Kidney (tissue), 14 donors: ENCODE data around the gene FPGS. TPM values are rescaled to one million over a fixed set of nuclear protein-coding genes. Genes with fewer than 3 reads are reported as not detected.

Source experiments
- DNase-seq, 5 donors: peaks; one replicate each; pipeline ENCODE4 v3.0.0-alpha.2; 2013 to 2020
- FAIRE-seq: peaks from 2 replicates; lab custom pipeline; 2012; peaks lifted over from hg19 to GRCh38; lab: Jason Lieb, UNC
- H3K27ac ChIP-seq, 2 donors: one replicate each; pipeline ENCODE4 v1.7.0; 2013; ENCODE audit warnings: low read depth in 2 of 2, low read length in 2 of 2, inconsistent platforms in 1 of 2
- H3K27me3 ChIP-seq: one replicate; pipeline ENCODE4 v1.7.1; 2013; ENCODE audit warnings: low read length, inconsistent platforms; ENCODE audit not compliant: control insufficient read depth, insufficient read depth
- H3K36me3 ChIP-seq, 3 donors: one replicate each; pipeline versions ENCODE4 v1.7.0 to v1.7.1; 2013; ENCODE audit warnings: low read length in 3 of 3, control low read depth in 1 of 3, inconsistent platforms in 1 of 3; ENCODE audit not compliant: insufficient read depth in 3 of 3, control insufficient read depth in 2 of 3
- H3K4me1 ChIP-seq, 3 donors: one replicate each; pipeline versions ENCODE4 v1.7.0 to v1.7.1; 2013; ENCODE audit warnings: low read length in 3 of 3, inconsistent platforms in 1 of 3, low read depth in 1 of 3; ENCODE audit not compliant: control insufficient read depth in 2 of 3, insufficient read depth in 2 of 3
- H3K4me3 ChIP-seq, 3 donors: one replicate each; pipeline versions ENCODE4 v1.7.0 to v1.8.1; 2013; ENCODE audit warnings: low read length in 3 of 3, control low read depth in 1 of 3, inconsistent platforms in 1 of 3
- H3K9ac ChIP-seq, 3 donors: one replicate each; pipeline versions ENCODE4 v1.7.0 to v1.7.1; 2013; ENCODE audit warnings: low read length in 3 of 3, control low read depth in 1 of 3, inconsistent platforms in 1 of 3
- H3K9me3 ChIP-seq, 3 donors: one replicate each; pipeline versions ENCODE4 v1.7.0 to v1.7.1; 2013; ENCODE audit warnings: low read length in 3 of 3, control low read depth in 1 of 3, inconsistent platforms in 1 of 3; ENCODE audit not compliant: control insufficient read depth in 2 of 3, insufficient read depth in 1 of 3
- CTCF ChIP-seq: IDR thresholded peaks from 3 replicates; pipeline ENCODE4 v1.5.1; 2012; ENCODE audit warnings: mild to moderate bottlenecking, moderate library complexity, borderline replicate concordance; ENCODE audit not compliant: insufficient read depth; ENCODE audit errors: extremely low read depth
- intact Hi-C: fragments of 100-400 bp; cut with DNase I; formaldehyde crosslinking; loops from one replicate; pipeline ENCODE4 v1.11.1; 2022
- polyA plus RNA-seq: library from polyadenylated mRNA; stranded (reverse); fragments of 350-450 nt; fragmentation: Illumina TruSeq; extraction: RNeasy Lipid Tissue Mini Kit (QIAGEN cat#74804); gene quantifications from one replicate; pipeline ENCODE4 v1.2.3, GENCODE V29; 2014; ENCODE audit warnings: low read depth, low replicate concordance; ENCODE audit not compliant: insufficient read depth
- total RNA-seq: library from RNA; stranded (reverse); fragmentation: NEBNext Ultra II Directional; extraction: Animal tissue kit (Norgen Biotek cat#: 25700); gene quantifications from one replicate; pipeline ENCODE4 v1.2.1, GENCODE V29; 2021
- donor health status: control.
- donor health status: control.
- donor health status: control.
- donor health status: control.
- donor health status: control.
- donor health status: DM: yes; HTN: yes; CAD: no.
- donor health status: Normal renal cell carcinoma (clear cell type).

FPGS gene
- total and polyA plus RNA-seq, 2 donors from 2014 or later = 44.0 to 77.2 TPM

DNA sequence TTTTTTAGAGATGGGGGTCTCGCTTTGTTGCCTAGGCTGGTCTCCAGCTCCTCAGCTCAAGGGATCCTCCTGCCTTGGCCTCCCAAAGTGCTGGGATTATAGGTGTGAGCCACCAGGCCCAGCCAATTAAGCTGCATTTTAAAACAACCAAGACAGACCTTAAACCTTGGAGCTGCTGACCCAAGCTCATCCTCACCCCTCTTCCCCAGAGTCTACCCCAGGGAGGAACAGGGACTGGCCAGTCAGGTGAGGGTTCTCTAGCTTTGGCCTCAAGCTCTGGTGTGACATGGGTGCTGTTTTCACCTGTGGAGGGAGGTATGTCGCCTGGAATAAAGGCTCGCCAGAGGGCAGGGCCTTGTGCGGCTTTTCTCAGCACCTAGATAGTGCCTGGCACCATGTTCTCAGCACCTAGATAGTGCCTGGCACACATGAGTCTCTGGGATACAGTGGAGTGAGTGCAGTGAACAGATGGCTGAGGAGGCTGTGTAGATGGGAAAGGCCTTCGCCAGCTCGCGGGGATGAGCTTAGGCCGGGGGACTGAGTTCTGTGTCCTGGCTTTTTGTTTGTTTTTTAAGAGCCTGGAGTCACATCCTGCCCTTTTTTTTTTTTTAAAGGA lies 9.5 kb upstream of the FPGS start:
- H3K4me1 ChIP-seq = peaks cover 0 to 13% (median 0%) of the 10 kb centered on the region in 3 donors
- peak overlapping the region in 1 of 3 donors; percentile 34 for H3K9ac ChIP-seq
- no peak overlapping the region for H3K27ac ChIP-seq
- H3K4me3 ChIP-seq = no peak overlapping the region
- peaks cover 5 to 29% (median 24%) of the 10 kb centered on the region in 3 donors for H3K36me3 ChIP-seq
- intact Hi-C loops = no loop called here
- DNase-seq (no peak), FAIRE-seq (no peak)
- TF ChIP-seq CTCF = no peak
- no peaks in the 10 kb centered on the region for H3K27me3 ChIP-seq
- H3K9me3 ChIP-seq = no peaks in the 10 kb centered on the region

DNA sequence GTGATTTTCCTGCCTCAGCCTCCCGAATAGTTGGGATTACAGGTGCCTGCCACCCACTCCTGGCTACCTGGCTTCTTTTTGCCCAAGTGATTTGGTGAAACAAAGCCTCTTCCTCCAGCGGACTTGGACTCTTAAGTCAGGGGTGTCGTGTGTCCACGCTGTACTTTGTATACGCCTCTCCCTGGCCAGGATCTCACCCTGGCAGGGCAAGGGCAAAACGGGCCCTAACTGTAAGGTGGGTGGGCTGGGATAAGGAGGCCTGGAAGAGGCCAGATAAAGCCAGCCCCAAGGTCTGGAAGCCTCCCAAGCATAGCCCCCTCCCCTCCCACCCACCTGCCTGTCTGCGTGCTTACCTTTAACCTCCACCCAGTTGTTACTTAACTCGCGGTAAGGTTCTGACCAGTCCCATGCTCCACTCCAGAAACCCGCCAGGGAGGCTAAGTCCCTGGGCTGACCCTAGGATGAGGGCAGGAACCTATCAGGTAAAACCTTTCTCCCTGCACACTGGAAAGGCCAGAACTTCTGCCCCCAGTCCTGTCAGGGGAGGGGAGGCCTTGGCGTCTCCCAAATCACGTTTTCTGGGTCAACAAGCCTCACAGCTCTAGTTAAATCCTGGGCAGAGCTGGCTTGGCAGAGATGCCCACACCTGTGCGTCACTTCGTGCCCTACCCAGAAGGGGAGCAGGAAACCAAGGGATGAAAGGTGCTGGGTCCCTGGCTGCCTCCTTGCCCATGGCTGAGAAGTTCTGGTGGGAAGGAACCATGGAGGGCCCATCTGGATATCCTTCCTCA lies 8.5 kb upstream of the FPGS start:
- peaks cover 2 to 19% (median 17%) of the 10 kb centered on the region in 3 donors for H3K36me3 ChIP-seq
- no peak overlapping the region for H3K9ac ChIP-seq
- intact Hi-C loops = no loop called here
- DNase-seq = no peak
- H3K9me3 ChIP-seq = no peaks in the 10 kb centered on the region
- H3K4me3 ChIP-seq = no peak overlapping the region
- no peak for FAIRE-seq
- H3K27ac ChIP-seq = peak overlapping the region in 1 of 2 donors; percentile 22
- H3K27me3 ChIP-seq = no peaks in the 10 kb centered on the region
- TF ChIP-seq CTCF = no peak
- peaks cover 0 to 11% (median 0%) of the 10 kb centered on the region in 3 donors for H3K4me1 ChIP-seq

GRCh38 chr9:127796225-127796813 lies 6.4 kb upstream of the FPGS start:
- H3K9me3 ChIP-seq = no peaks in the 10 kb centered on the region
- H3K4me1 ChIP-seq = peaks cover 0 to 10% (median 0%) of the 10 kb centered on the region in 3 donors
- no peaks in the 10 kb centered on the region for H3K27me3 ChIP-seq
- intact Hi-C loops = no loop called here
- no peak overlapping the region for H3K27ac ChIP-seq
- H3K9ac ChIP-seq = no peak overlapping the region
- DNase-seq (peak in 1 of 5 donors; percentile 42), FAIRE-seq (no peak)
- H3K36me3 ChIP-seq = peaks cover 0 to 2% (median 0%) of the 10 kb centered on the region in 3 donors
- no peak for TF ChIP-seq CTCF
- H3K4me3 ChIP-seq = no peak overlapping the region
